Smooth muscle cell (in vitro differentiated cells): ENCODE results near the gene DNAJC10. TPM values are rescaled to one million over a fixed set of nuclear protein-coding genes. Genes with fewer than 3 reads are reported as not detected.

Source experiments
- DNase-seq: peaks from one replicate; lab custom pipeline; 2025; ENCODE audit not compliant: unreplicated experiment; lab: John Stamatoyannopoulos, UW
- H2AFZ ChIP-seq: fragments of 200-600 bp; sonication (generic); 2 replicates; pipeline ENCODE4 v1.6.0; 2016; ENCODE audit warnings: antibody characterized with exemption, low read depth, mild to moderate bottlenecking
- H3F3A ChIP-seq: fragments of 200-600 bp; sonication (generic); 2 replicates; pipeline ENCODE4 v1.6.0; 2017; ENCODE audit warnings: antibody characterized with exemption, low read depth
- H3K27ac ChIP-seq: fragments of 200-600 bp; sonication (generic); 2 replicates; pipeline ENCODE4 v1.5.1; 2016; ENCODE audit warnings: low read depth, mild to moderate bottlenecking
- H3K27me3 ChIP-seq: fragments of 200-600 bp; sonication (generic); 2 replicates; pipeline ENCODE4 v1.6.1; 2016; ENCODE audit warnings: low read depth, mild to moderate bottlenecking
- H3K36me3 ChIP-seq: fragments of 200-600 bp; sonication (generic); 2 replicates; pipeline ENCODE4 v1.5.1; 2016; ENCODE audit warnings: low read depth
- H3K4me1 ChIP-seq: fragments of 200-600 bp; sonication (generic); 2 replicates; pipeline ENCODE4 v1.5.1; 2016; ENCODE audit warnings: low read depth
- H3K4me2 ChIP-seq: fragments of 200-600 bp; sonication (generic); 2 replicates; pipeline ENCODE4 v1.6.0; 2016; ENCODE audit warnings: mild to moderate bottlenecking
- H3K4me3 ChIP-seq: fragments of 200-600 bp; sonication (generic); 2 replicates; pipeline ENCODE4 v1.5.1; 2016; ENCODE audit warnings: mild to moderate bottlenecking
- H3K79me2 ChIP-seq: fragments of 200-600 bp; sonication (generic); 2 replicates; pipeline ENCODE4 v1.6.0; 2016; ENCODE audit warnings: low read depth, mild to moderate bottlenecking
- H3K9ac ChIP-seq: fragments of 200-600 bp; sonication (generic); 2 replicates; pipeline ENCODE4 v1.6.0; 2016; ENCODE audit warnings: low read depth
- H3K9me3 ChIP-seq: fragments of 200-600 bp; sonication (generic); replicated peaks from 2 replicates; pipeline ENCODE4 v1.5.1; 2016; ENCODE audit warnings: low read depth
- H4K20me1 ChIP-seq: fragments of 200-600 bp; sonication (generic); 2 replicates; pipeline ENCODE4 v1.6.0; 2016; ENCODE audit warnings: low read depth
- CTCF ChIP-seq: fragments of 200-600 bp; sonication (generic); IDR thresholded peaks from 2 replicates; pipeline ENCODE4 v1.5.1; 2017; ENCODE audit warnings: borderline replicate concordance, mild to moderate bottlenecking, antibody characterized with exemption; ENCODE audit not compliant: insufficient read depth, poor library complexity, severe bottlenecking
- WGBS: methylation state at CpG from one replicate; pipeline ENCODE4 v1.1.7; 2016; ENCODE audit warnings: low lambda C conversion rate; 5-methylcytosine and 5-hydroxymethylcytosine counted together
- polyA plus RNA-seq: library from polyadenylated mRNA; unstranded; fragments of >200 nt; fragmentation: Nextera tagmentation; extraction: Ambion mirVana; gene quantifications from 2 replicates; pipeline ENCODE4 v1.2.1, GENCODE V29; 2016
- total RNA-seq: library from RNA; depleted of rRNA; stranded (reverse); fragments of >200 nt; gene quantifications from 2 replicates; pipeline ENCODE4 v1.2.3, GENCODE V29; 2014

Gene DNAJC10
- total RNA-seq = 93.0 and 135 TPM in 2 replicates
- 61.2 and 77.4 TPM in 2 replicates for polyA plus RNA-seq

DNA sequence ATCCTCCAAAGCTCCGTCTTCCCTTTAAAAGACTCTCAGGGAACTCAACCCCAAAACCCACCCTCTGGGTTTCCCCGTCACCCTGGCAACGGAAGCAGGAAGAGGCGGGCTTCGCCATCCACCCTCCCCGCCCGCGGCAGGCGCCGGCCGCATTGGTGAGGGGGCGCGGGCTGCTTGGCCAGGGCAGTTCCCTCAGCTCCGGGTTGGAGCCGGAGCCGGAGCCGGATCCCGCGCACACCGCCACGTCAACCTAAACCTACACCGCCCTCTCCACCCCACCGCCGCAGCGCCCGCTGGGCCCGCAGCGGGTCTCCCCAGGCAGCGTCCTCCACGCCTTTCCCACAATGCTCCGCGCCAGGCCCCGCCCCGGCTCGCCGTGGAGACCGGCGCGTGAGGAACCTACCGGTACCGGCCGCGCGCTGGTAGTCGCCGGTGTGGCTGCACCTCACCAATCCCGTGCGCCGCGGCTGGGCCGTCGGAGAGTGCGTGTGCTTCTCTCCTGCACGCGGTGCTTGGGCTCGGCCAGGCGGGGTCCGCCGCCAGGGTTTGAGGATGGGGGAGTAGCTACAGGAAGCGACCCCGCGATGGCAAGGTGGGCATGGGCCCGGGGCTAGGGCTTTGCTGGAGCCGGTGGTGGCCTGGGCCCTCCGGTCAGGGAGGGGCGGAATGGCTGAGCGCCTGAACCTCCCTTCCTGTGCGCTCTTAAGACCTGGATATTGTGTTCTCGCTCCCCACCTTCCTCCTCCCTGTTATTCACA lies at the start of gene DNAJC10:
TSS of gene DNAJC10 (plus strand) at position 366 of the 758 bp plus-strand sequence. CDS start 1,830 bp downstream, outside the sequence.
- peak within 1 kb of the TSS; percentile 90 for H3K4me3 ChIP-seq
- H4K20me1 ChIP-seq = no peaks in the 10 kb centered on the region
- H3K79me2 ChIP-seq = peaks cover 7% of the 10 kb centered on the region
- H3K4me2 ChIP-seq = peak within 1 kb of the TSS; percentile 86
- H3K9me3 ChIP-seq = no peaks in the 10 kb centered on the region
- TF ChIP-seq CTCF = no peak
- WGBS = under 1% methylated on average over 59 of the region's 69 CpGs
- H3K27ac ChIP-seq = peak within 1 kb of the TSS; percentile 68
- no peaks in the 10 kb centered on the region for H3K27me3 ChIP-seq
- H2AFZ ChIP-seq = peak within 1 kb of the TSS; percentile 95
- H3K4me1 ChIP-seq = peaks cover 18% of the 10 kb centered on the region
- DNase-seq = peak; percentile 72
- no peaks in the 10 kb centered on the region for H3F3A ChIP-seq
- H3K9ac ChIP-seq = peak within 1 kb of the TSS; percentile 65
- peaks cover 4% of the 10 kb centered on the region for H3K36me3 ChIP-seq

DNA sequence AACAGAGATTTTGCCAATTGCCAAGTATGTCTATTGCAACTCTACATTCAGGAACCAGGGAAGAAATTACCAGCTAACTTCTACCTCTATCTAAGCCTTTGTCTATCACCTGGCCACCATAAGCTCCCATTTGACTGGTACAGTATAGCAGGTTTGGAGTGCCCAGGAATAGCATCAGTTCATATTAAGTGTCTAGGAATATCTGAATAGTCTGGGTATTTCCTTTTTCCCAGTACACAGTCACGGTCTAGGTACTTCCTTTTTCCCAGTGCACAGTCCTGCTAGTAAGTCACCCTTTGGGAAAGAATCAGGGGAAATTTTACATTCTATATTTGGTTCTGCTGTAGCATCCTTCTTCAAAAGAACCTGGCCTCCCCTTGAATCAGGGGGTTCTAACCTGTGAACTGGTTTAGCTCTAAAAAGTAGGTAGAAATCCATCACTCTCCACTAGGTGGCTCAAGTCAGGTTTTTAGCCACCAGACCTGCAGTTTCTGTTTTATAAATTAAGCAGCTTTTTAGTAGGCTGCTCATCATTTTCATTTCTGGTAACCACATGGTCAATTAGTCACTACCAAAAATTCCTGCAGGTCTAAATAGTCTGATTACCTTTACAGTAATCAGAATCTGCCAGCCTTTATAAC lies 49.3 kb upstream of the DNAJC10 start:
- H3K27me3 ChIP-seq = no peaks in the 10 kb centered on the region
- 65% methylated on average over 1 of the region's 1 CpG for WGBS
- no peaks in the 10 kb centered on the region for H3K36me3 ChIP-seq
- no peaks in the 10 kb centered on the region for H3K4me1 ChIP-seq
- H3K27ac ChIP-seq = no peak overlapping the region
- H3K4me2 ChIP-seq = no peak overlapping the region
- H3F3A ChIP-seq = no peaks in the 10 kb centered on the region
- H3K4me3 ChIP-seq = no peak overlapping the region
- no peaks in the 10 kb centered on the region for H3K9me3 ChIP-seq
- H4K20me1 ChIP-seq = no peaks in the 10 kb centered on the region
- H2AFZ ChIP-seq = no peak overlapping the region
- no peaks in the 10 kb centered on the region for H3K79me2 ChIP-seq
- peak; percentile 52 for TF ChIP-seq CTCF
- no peak overlapping the region for H3K9ac ChIP-seq
- DNase-seq = no peak

DNA sequence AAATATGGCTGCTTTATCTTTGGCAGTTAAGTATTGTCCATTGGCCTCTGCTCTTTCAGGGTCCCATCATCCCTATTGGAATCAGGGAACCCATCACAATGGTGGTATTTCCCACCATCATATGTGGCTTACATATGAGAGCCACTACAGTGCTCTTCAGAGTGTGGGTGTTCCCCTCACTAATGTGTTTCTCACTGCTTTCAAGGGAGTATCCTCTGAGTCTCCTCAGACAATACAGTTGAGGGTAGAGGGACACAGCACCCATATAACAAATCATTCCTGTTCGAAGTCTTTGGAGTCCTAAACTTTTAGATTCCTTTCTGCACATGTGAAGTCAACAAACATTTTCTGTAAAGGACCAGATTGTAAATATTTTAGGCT lies 48.8 kb upstream of the DNAJC10 start:
- WGBS = 79% methylated on average over 1 of the region's 1 CpG

More for the DNA sequence above, 48.8 kb upstream of the DNAJC10 start:
- Histone ChIP-seq H4K20me1 (no peaks in the 10 kb centered on the region), H3K79me2 (no peaks in the 10 kb centered on the region), H3K27me3 (no peaks in the 10 kb centered on the region), H2AFZ (peak overlapping the region; percentile 15), H3K9me3 (no peaks in the 10 kb centered on the region), H3K27ac (no peak overlapping the region), H3K4me2 (no peak overlapping the region), H3K36me3 (no peaks in the 10 kb centered on the region), H3K4me3 (no peak overlapping the region), H3F3A (no peaks in the 10 kb centered on the region), H3K4me1 (no peaks in the 10 kb centered on the region), H3K9ac (no peak overlapping the region)
- no peak for DNase-seq
- TF ChIP-seq CTCF = no peak
